Panc1 (cell line): ENCODE measurements around the gene TBC1D22B. TPM values are rescaled to one million over a fixed set of nuclear protein-coding genes. Genes with fewer than 3 reads are reported as not detected.

Experiments used
- ATAC-seq: fragments of 200-7000 bp; cut with Tn5 transposase; 2 replicates; pipeline ENCODE4 v1.9.1; 2020; ENCODE audit warnings: mild to moderate bottlenecking, moderate library complexity
- BruUV-seq: library from RNA; stranded (reverse); fragments of 400-500 nt; replicated peaks from 2 replicates; lab custom pipeline; 2021; lab: Mats Ljungman, UMichigan
- CTCF ChIA-PET: fragments of 300-600 bp; sonication (Branson Sonifier 250); formaldehyde crosslinking; loops from one replicate; lab custom pipeline; 2022; ENCODE audit warnings: antibody characterized with exemption; lab: Charles Lee
- POLR2A ChIA-PET: fragments of 300-600 bp; sonication (Branson Sonifier 250); formaldehyde crosslinking; loops from one replicate; lab custom pipeline; 2022; ENCODE audit warnings: antibody characterized with exemption; lab: Charles Lee
- DNase-seq: peaks from one replicate; pipeline ENCODE4 v3.0.0-alpha.2; 2010; ENCODE audit warnings: low read depth, low spot score
- H3K27ac ChIP-seq: 2 replicates; pipeline ENCODE4 v1.5.1; 2011; ENCODE audit warnings: mild to moderate bottlenecking, low read length, inconsistent platforms
- H3K27me3 ChIP-seq: fragments of 200-500 bp; sonication (Bioruptor generic); 2 replicates; pipeline ENCODE4 v1.6.0; 2014; ENCODE audit warnings: low read length, inconsistent platforms; ENCODE audit not compliant: control insufficient read depth, insufficient read depth
- H3K36me3 ChIP-seq: fragments of 200-500 bp; sonication (Bioruptor generic); 2 replicates; pipeline ENCODE4 v1.5.1; 2014; ENCODE audit warnings: inconsistent platforms, mild to moderate bottlenecking, low read length, moderate library complexity; ENCODE audit not compliant: control insufficient read depth, insufficient read depth
- H3K4me1 ChIP-seq: 2 replicates; pipeline ENCODE4 v1.5.1; 2011; ENCODE audit warnings: inconsistent platforms, mild to moderate bottlenecking, low read length, moderate library complexity; ENCODE audit not compliant: control insufficient read depth, insufficient read depth
- H3K4me3 ChIP-seq, 2 experiments: 2 replicates each; pipeline ENCODE4 v1.5.1; 2011 to 2012; ENCODE audit warnings: low read depth in 2 of 2, low read length in 2 of 2, mild to moderate bottlenecking in 2 of 2, inconsistent platforms in 1 of 2, moderate library complexity in 1 of 2
- H3K9me3 ChIP-seq: fragments of 200-500 bp; sonication (Bioruptor generic); 2 replicates; pipeline ENCODE4 v1.5.1; 2014; ENCODE audit warnings: low read depth, mild to moderate bottlenecking, inconsistent platforms, low read length, moderate library complexity; ENCODE audit not compliant: control insufficient read depth, insufficient read depth
- POLR2AphosphoS5 ChIP-seq: IDR thresholded peaks from 2 replicates; pipeline ENCODE4 v1.6.1; 2012; ENCODE audit warnings: mild to moderate bottlenecking, low read depth, low read length, moderate library complexity
- REST ChIP-seq, 2 experiments: IDR thresholded peaks; 2 replicates each; pipeline ENCODE4 v1.6.1; 2011 to 2012; ENCODE audit warnings: low read depth in 2 of 2, control low read depth in 1 of 2, low read length in 1 of 2, mild to moderate bottlenecking in 1 of 2, moderate library complexity in 1 of 2; ENCODE audit not compliant: insufficient read depth in 1 of 2
- SIN3A ChIP-seq: IDR thresholded peaks from 2 replicates; pipeline ENCODE4 v1.6.1; 2012; ENCODE audit warnings: low read depth, mild to moderate bottlenecking, low read length, moderate library complexity, borderline replicate concordance; ENCODE audit not compliant: insufficient read depth
- TCF7L2 ChIP-seq: IDR thresholded peaks from 2 replicates; pipeline ENCODE4 v1.6.1; 2011; ENCODE audit warnings: mild to moderate bottlenecking, low read depth, low read length, inconsistent platforms
- in situ Hi-C: cut with HindIII; loops from 2 replicates; pipeline ENCODE4 v1.10.0; 2016; ENCODE audit warnings: low sequenced_read_pairs, low pct_unique_long_range_greater_than_20kb
- intact Hi-C: fragments of 100-400 bp; cut with micrococcal nuclease; formaldehyde crosslinking; loops from one replicate; pipeline ENCODE4 v1.10.0; 2022; ENCODE audit not compliant: unreplicated experiment
- total RNA-seq: library from RNA; stranded (reverse); gene quantifications from one replicate; pipeline ENCODE4 v1.2.1, GENCODE V29; 2021; ENCODE audit not compliant: unreplicated experiment
- TF ChIP-seq, protein P1 (sequence below): fragments of 450-650 bp; IDR thresholded peaks from 2 replicates; pipeline ENCODE4 v1.5.1; 2017; ENCODE audit warnings: mild to moderate bottlenecking

Gene TBC1D22B
- total RNA-seq, 1 experiment from 2014 or later = 13.0 TPM

- intact Hi-C loops (no loop called here), in situ Hi-C loops (no loop called here)
- H3K36me3 ChIP-seq = peaks cover 3% of the 10 kb centered on the region; the same call in 1 of the 2 replicates
- ChIA-PET POLR2A (interaction anchor here (0.6 kb wide), 1 partner anchor 17 kb away, joined by 14 read pairs; no protein-coding TSS in a partner anchor), CTCF (interaction anchor here (0.6 kb wide), 1 partner anchor 74 kb away, joined by 4 read pairs; no protein-coding TSS in a partner anchor)
- no peaks in the 10 kb centered on the region for H3K27me3 ChIP-seq
- H3K27ac ChIP-seq = no peak overlapping the region
- H3K4me1 ChIP-seq = no peaks in the 10 kb centered on the region
- BruUV-seq = no TSS peak
- TF ChIP-seq TCF7L2 (no peak), REST (IDR thresholded peaks at IDR 0.05; ENCODE audit: insufficient read depth in 1 of 2, low read depth in 2 of 2, low read length in 1 of 2) (no peak), POLR2AphosphoS5 (no peak), SIN3A (no peak)
- TF ChIP-seq, protein P1, sequence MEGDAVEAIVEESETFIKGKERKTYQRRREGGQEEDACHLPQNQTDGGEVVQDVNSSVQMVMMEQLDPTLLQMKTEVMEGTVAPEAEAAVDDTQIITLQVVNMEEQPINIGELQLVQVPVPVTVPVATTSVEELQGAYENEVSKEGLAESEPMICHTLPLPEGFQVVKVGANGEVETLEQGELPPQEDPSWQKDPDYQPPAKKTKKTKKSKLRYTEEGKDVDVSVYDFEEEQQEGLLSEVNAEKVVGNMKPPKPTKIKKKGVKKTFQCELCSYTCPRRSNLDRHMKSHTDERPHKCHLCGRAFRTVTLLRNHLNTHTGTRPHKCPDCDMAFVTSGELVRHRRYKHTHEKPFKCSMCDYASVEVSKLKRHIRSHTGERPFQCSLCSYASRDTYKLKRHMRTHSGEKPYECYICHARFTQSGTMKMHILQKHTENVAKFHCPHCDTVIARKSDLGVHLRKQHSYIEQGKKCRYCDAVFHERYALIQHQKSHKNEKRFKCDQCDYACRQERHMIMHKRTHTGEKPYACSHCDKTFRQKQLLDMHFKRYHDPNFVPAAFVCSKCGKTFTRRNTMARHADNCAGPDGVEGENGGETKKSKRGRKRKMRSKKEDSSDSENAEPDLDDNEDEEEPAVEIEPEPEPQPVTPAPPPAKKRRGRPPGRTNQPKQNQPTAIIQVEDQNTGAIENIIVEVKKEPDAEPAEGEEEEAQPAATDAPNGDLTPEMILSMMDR = no peak
- no peak for ATAC-seq
- DNase-seq = no peak
- no peaks in the 10 kb centered on the region for H3K9me3 ChIP-seq
- no peak overlapping the region for H3K4me3 ChIP-seq
Measured at GRCh38 chr6:37272834-37273566, 15.4 kb downstream of the TBC1D22B start.

DNA sequence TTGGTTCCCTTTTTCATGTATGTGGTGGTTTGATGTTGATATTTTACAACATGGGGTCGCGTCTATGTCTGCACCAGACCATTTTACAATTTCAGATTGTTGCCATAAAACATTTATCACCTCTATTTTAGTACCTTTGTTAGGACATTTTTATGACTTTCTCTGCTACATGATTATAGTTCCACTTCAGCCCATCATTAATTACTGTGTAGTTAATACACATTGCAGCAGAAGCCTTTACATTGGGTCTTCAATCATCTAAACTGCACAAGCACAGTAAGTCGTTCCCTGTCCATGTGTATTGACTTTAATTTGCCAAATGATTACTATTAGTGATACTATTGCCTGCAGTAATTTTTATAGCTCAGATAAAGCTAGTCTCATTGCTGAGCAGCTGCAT, 16.1 kb downstream of the TBC1D22B start:
- POLR2A ChIA-PET = interaction anchor here (0.6 kb wide), 1 partner anchor 17 kb away, joined by 14 read pairs; no protein-coding TSS in a partner anchor
- Histone ChIP-seq H3K36me3 (peaks cover 3% of the 10 kb centered on the region; the same call in 1 of the 2 replicates), H3K9me3 (no peaks in the 10 kb centered on the region), H3K4me1 (no peaks in the 10 kb centered on the region), H3K27ac (no peak overlapping the region), H3K4me3 (no peak overlapping the region), H3K27me3 (no peaks in the 10 kb centered on the region)
- ATAC-seq = no peak
- in situ Hi-C loops = no loop called here
- CTCF ChIA-PET = no interaction called here
- intact Hi-C loops = no loop called here
- TF ChIP-seq REST (IDR thresholded peaks at IDR 0.05; ENCODE audit: insufficient read depth in 1 of 2, low read depth in 2 of 2, low read length in 1 of 2) (no peak), TCF7L2 (no peak), SIN3A (no peak), POLR2AphosphoS5 (no peak)
- TF ChIP-seq, protein P1 = no peak
- BruUV-seq = no TSS peak
- no peak for DNase-seq
